HepG2 (cell line): ENCODE data around the gene GRIK4. TPM values are rescaled to one million over a fixed set of nuclear protein-coding genes. Genes with fewer than 3 reads are reported as not detected.

Experiments used
- ATAC-seq: fragments of 200-7000 bp; cut with Tn5 transposase; 3 replicates; pipeline ENCODE4 v1.9.1; 2020; ENCODE audit warnings: mild to moderate bottlenecking, moderate library complexity
- BruUV-seq: library from RNA; stranded (reverse); fragments of 400-500 nt; replicated peaks from 2 replicates; lab custom pipeline; 2021; lab: Mats Ljungman, UMichigan
- CTCF ChIA-PET: fragments of 300-600 bp; formaldehyde crosslinking; extraction: SDS; loops from one replicate; lab custom pipeline; 2021; ENCODE audit warnings: low total read pairs, inconsistent platforms, low intra/inter-chr PET ratio; lab: Yijun Ruan, JAX
- POLR2A ChIA-PET: fragments of 350-600 bp; sonication (Branson Sonifier 250); formaldehyde crosslinking; loops from one replicate; lab custom pipeline; 2020; ENCODE audit warnings: antibody characterized with exemption, inconsistent platforms; lab: Yijun Ruan, JAX
- DNase-seq: peaks from one replicate; pipeline ENCODE4 v3.0.0-alpha.2; 2015; ENCODE audit warnings: low spot score
- FAIRE-seq: peaks from 3 replicates; lab custom pipeline; 2011; peaks lifted over from hg19 to GRCh38; lab: Jason Lieb, UNC
- H2AFZ ChIP-seq: one replicate; pipeline ENCODE4 v1.6.1; 2011; ENCODE audit warnings: low read length, inconsistent platforms
- H3K27ac ChIP-seq: fragments of 300-600 bp; 3 replicates; pipeline ENCODE4 v1.8.0; 2011; ENCODE audit warnings: mixed run types, mild to moderate bottlenecking, mixed read lengths, low read length, inconsistent platforms; ENCODE audit not compliant: insufficient read depth; ENCODE audit errors: extremely low read length
- H3K27me3 ChIP-seq, 2 experiments: fragments of 200-600 bp in 1 of 2; 2 replicates in 1 of 2; 3 replicates in 1 of 2; pipeline versions ENCODE4 v1.6.0 to v1.8.0; 2011; ENCODE audit warnings: low read length in 2 of 2, mild to moderate bottlenecking in 2 of 2, moderate library complexity in 2 of 2, inconsistent platforms in 1 of 2; ENCODE audit not compliant: insufficient read depth in 2 of 2, control insufficient read depth in 1 of 2
- H3K36me3 ChIP-seq, 2 experiments: fragments of 200-600 bp in 1 of 2; replicated peaks in 1 of 2; 2 replicates in 1 of 2; 3 replicates in 1 of 2; pipeline versions ENCODE4 v1.5.1 to v1.8.0; 2011; ENCODE audit warnings: low read length in 2 of 2, inconsistent platforms in 1 of 2; ENCODE audit not compliant: insufficient read depth in 2 of 2, control insufficient read depth in 1 of 2
- H3K4me1 ChIP-seq: 2 replicates; pipeline ENCODE4 v1.5.1; 2012; ENCODE audit warnings: low read length, inconsistent platforms; ENCODE audit not compliant: insufficient read depth
- H3K4me2 ChIP-seq: 2 replicates; pipeline ENCODE4 v1.6.0; 2011; ENCODE audit warnings: low read depth, low read length, inconsistent platforms
- H3K4me3 ChIP-seq, 3 experiments: fragments of 200-600 bp in 1 of 3; sonication (generic), shearing (Covaris generic) in 1 of 3; replicated peaks in 1 of 3; 2 replicates each; pipeline ENCODE4 v1.5.1; 2011 to 2016; ENCODE audit warnings: low read length in 3 of 3, inconsistent platforms in 2 of 3, low read depth in 2 of 3, mild to moderate bottlenecking in 2 of 3, control low read depth in 1 of 3, mixed read lengths in 1 of 3; ENCODE audit not compliant: insufficient read depth in 1 of 3
- H3K79me2 ChIP-seq: one replicate; pipeline ENCODE4 v1.6.1; 2011; ENCODE audit warnings: low read length, inconsistent platforms; ENCODE audit not compliant: insufficient read depth
- H3K9ac ChIP-seq: 2 replicates; pipeline ENCODE4 v1.6.0; 2011; ENCODE audit warnings: mild to moderate bottlenecking, low read depth, low read length, inconsistent platforms; ENCODE audit not compliant: insufficient read depth
- H3K9me3 ChIP-seq: 2 replicates; pipeline ENCODE4 v1.5.1; 2012; ENCODE audit warnings: mild to moderate bottlenecking, low read length
- H4K20me1 ChIP-seq: 2 replicates; pipeline ENCODE4 v1.6.0; 2011; ENCODE audit warnings: inconsistent platforms, mild to moderate bottlenecking, low read length, moderate library complexity; ENCODE audit not compliant: insufficient read depth
- ATF7 ChIP-seq, 2 experiments: fragments of 450-650 bp in 1 of 2; sonication (generic) in 1 of 2; formaldehyde crosslinking in 1 of 2; IDR thresholded peaks; 2 replicates each; pipeline versions ENCODE4 v1.4.0 to v1.6.1; 2016 to 2020; ENCODE audit warnings: antibody characterized with exemption in 1 of 2, mild to moderate bottlenecking in 1 of 2, missing genetic modification reagents in 1 of 2
- DPF2 ChIP-seq: sonication (generic); formaldehyde crosslinking; IDR thresholded peaks from 2 replicates; pipeline ENCODE4 v1.4.0; 2020; ENCODE audit warnings: mild to moderate bottlenecking, low read depth, missing genetic modification reagents, borderline replicate concordance
- HMGXB3 ChIP-seq: sonication (generic); formaldehyde crosslinking; IDR thresholded peaks from 2 replicates; pipeline ENCODE4 v1.4.0; 2020; ENCODE audit warnings: missing genetic modification reagents, borderline replicate concordance
- POLR2AphosphoS5 ChIP-seq: IDR thresholded peaks from 2 replicates; pipeline ENCODE4 v1.6.1; 2012; ENCODE audit warnings: low read depth, low read length
- SAP130 ChIP-seq: IDR thresholded peaks from 2 replicates; pipeline ENCODE4 v1.6.1; 2016; ENCODE audit warnings: low read depth
- ZFP36L1 ChIP-seq: sonication (generic); formaldehyde crosslinking; IDR thresholded peaks from 2 replicates; pipeline ENCODE4 v1.8.0; 2022; ENCODE audit warnings: mild to moderate bottlenecking, missing genetic modification reagents, moderate library complexity
- ZNF180 ChIP-seq: sonication (generic); formaldehyde crosslinking; IDR thresholded peaks from 2 replicates; pipeline ENCODE4 v1.4.0; 2020; ENCODE audit warnings: low read depth, missing genetic modification reagents, borderline replicate concordance
- ZNF678 ChIP-seq: sonication (generic); formaldehyde crosslinking; IDR thresholded peaks from 2 replicates; pipeline ENCODE4 v1.4.0; 2020; ENCODE audit warnings: mild to moderate bottlenecking, missing genetic modification reagents
- ZNF891 ChIP-seq: sonication (generic); formaldehyde crosslinking; IDR thresholded peaks from 2 replicates; pipeline ENCODE4 v1.5.0; 2020; ENCODE audit warnings: mild to moderate bottlenecking, missing genetic modification reagents
- WGBS: methylation state at CpG from one replicate; pipeline ENCODE4 v1.1.6; 2017; ENCODE audit warnings: low lambda C conversion rate; 5-methylcytosine and 5-hydroxymethylcytosine counted together
- in situ Hi-C: cut with HindIII; loops from 2 replicates; pipeline ENCODE4 v1.10.0; 2017; ENCODE audit warnings: low pct_unique_long_range_greater_than_20kb; ENCODE audit not compliant: extremely low pct_ligation_motif_present
- intact Hi-C: fragments of 100-400 bp; cut with micrococcal nuclease; formaldehyde crosslinking; loops from one replicate; pipeline ENCODE4 v1.10.0; 2022; ENCODE audit not compliant: unreplicated experiment
- polyA plus RNA-seq, 8 experiments: library from polyadenylated mRNA; depleted of rRNA in 3 of 8; stranded (reverse) in 7 of 8; unstranded in 1 of 8; fragments of >200 nt; fragmentation: Illumina TruSeq in 4 of 8; extraction: Trizol in 4 of 8; gene quantifications; 2 replicates each; pipeline versions ENCODE4 v1.2.1 to v1.2.3, GENCODE V29; 2011 to 2016; ENCODE audit warnings: low read depth in 4 of 8, missing spikeins in 1 of 8, mixed read lengths in 1 of 8; ENCODE audit not compliant: insufficient read depth in 1 of 8
- total RNA-seq, 5 experiments: library from RNA; depleted of rRNA; stranded (reverse); fragments of >200 nt; fragmentation: Illumina TruSeq; extraction: Trizol; gene quantifications; 2 replicates each; pipeline ENCODE4 v1.2.3, GENCODE V29; 2016; ENCODE audit warnings: low read depth in 1 of 5

Gene GRIK4
- total and polyA plus RNA-seq, 2 of the 13 experiments (the other 11 are each of a cell fraction or from before 2014, with no cell fraction given) = 0.04 to 0.07 TPM

- no peaks in the 10 kb centered on the region for H3K4me1 ChIP-seq
- H3K9me3 ChIP-seq = no peaks in the 10 kb centered on the region
- H3K4me2 ChIP-seq = no peak overlapping the region
- 11% methylated on average over 5 of the region's 5 CpGs for WGBS
- in situ Hi-C loops = loop anchor here (10.0 kb wide), 1 partner anchor 257 kb away; no protein-coding TSS in a partner anchor
- no peak overlapping the region for H3K27ac ChIP-seq
- no peak overlapping the region for H3K9ac ChIP-seq
- no TSS peak for BruUV-seq
- TF ChIP-seq ZNF678 (CRISPR knock-in tag) = no peak
- TF ChIP-seq ZNF180 = no peak
- no peak for TF ChIP-seq ZNF891 (CRISPR knock-in tag)
- no peak for TF ChIP-seq DPF2 (CRISPR knock-in tag)
- TF ChIP-seq POLR2AphosphoS5 = no peak
- no peak for TF ChIP-seq SAP130 (CRISPR knock-in tag)
- no peak for TF ChIP-seq ZFP36L1
- H3K27me3 ChIP-seq = peaks cover 1 to 4% of the 10 kb centered on the region in 2 experiments; a peak in 1 of 5 replicates
- no peaks in the 10 kb centered on the region for H3K79me2 ChIP-seq
- no peaks in the 10 kb centered on the region for H4K20me1 ChIP-seq
- no peaks in the 10 kb centered on the region for H3K36me3 ChIP-seq
- DNase-seq (no peak), FAIRE-seq (no peak), ATAC-seq (no peak)
- intact Hi-C loops = loop anchor here (10.0 kb wide), 1 partner anchor 183 kb away; no protein-coding TSS in a partner anchor
- H2AFZ ChIP-seq = no peak overlapping the region
- H3K4me3 ChIP-seq = no peak overlapping the region
- CTCF ChIA-PET = no interaction called here
- POLR2A ChIA-PET = no interaction called here
Measured at GRCh38 chr11:120937501-120937900, 426.0 kb downstream of the GRIK4 start.

DNA sequence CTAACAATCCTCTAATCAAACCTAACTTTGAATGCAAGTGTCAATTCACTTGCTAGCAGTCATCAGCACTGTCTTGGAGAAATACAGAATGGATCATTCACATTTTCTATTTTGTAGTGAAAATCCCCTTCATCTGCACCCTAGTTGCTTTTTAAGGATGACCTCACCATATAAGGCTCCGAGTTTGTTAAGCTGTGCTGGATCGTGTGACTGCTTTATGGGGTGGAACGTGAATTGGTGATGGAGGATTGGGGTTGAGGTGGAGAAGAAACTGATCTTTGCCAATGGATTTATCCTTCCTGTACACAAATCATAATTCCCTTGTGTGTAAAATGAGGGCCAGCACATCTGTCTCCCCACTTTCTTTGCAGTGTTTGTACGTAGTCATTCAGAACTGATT lies 426.7 kb downstream of the GRIK4 start:
- Histone ChIP-seq H3K27ac (no peak overlapping the region), H3K27me3 (peaks cover 1 to 4% of the 10 kb centered on the region in 2 experiments; a peak in 1 of 5 replicates), H4K20me1 (no peaks in the 10 kb centered on the region), H3K36me3 (no peaks in the 10 kb centered on the region), H3K4me1 (no peaks in the 10 kb centered on the region), H2AFZ (no peak overlapping the region), H3K79me2 (no peaks in the 10 kb centered on the region)
- DNase-seq (no peak), FAIRE-seq (no peak)
- POLR2A ChIA-PET = no interaction called here
- CTCF ChIA-PET = no interaction called here
- in situ Hi-C loops = loop anchor here (10.0 kb wide), 1 partner anchor 257 kb away; no protein-coding TSS in a partner anchor
- no TSS peak for BruUV-seq
- TF ChIP-seq HMGXB3 (CRISPR knock-in tag) = no peak
- peak; percentile 65 for TF ChIP-seq ATF7 (IDR thresholded peaks at IDR 0.05)
- no peak for TF ChIP-seq ATF7 (CRISPR knock-in tag; IDR thresholded peaks at IDR 0.05)
- TF ChIP-seq, all 625 proteins: peak for 1
- H3K9me3 ChIP-seq = no peaks in the 10 kb centered on the region
- intact Hi-C loops = loop anchor here (10.0 kb wide), 1 partner anchor 183 kb away; no protein-coding TSS in a partner anchor
- H3K9ac ChIP-seq = no peak overlapping the region
- 21% methylated on average over 4 of the region's 4 CpGs for WGBS
- H3K4me2 ChIP-seq = no peak overlapping the region
- no peak for ATAC-seq
- H3K4me3 ChIP-seq = no peak overlapping the region
